CD14-positive monocyte (primary cell): Measurements from ENCODE around the gene HVCN1. TPM values are rescaled to one million over a fixed set of nuclear protein-coding genes. Genes with fewer than 3 reads are reported as not detected.

Experiments used
- DNase-seq, 3 donors: peaks; one replicate each; pipeline ENCODE4 v3.0.0-alpha.2; 2011 to 2022
- H2AFZ ChIP-seq: 2 replicates; pipeline ENCODE4 v1.6.0; 2012; ENCODE audit warnings: mild to moderate bottlenecking, low read depth, low read length, inconsistent platforms; ENCODE audit not compliant: insufficient read depth, poor library complexity, severe bottlenecking
- H3K27ac ChIP-seq, 2 donors: 1 replicate in 1 of 2; 2 replicates in 1 of 2; pipeline ENCODE4 v1.5.1; 2012 to 2013; ENCODE audit warnings: low read length in 2 of 2, control low read depth in 1 of 2, inconsistent platforms in 1 of 2, low read depth in 1 of 2, mild to moderate bottlenecking in 1 of 2
- H3K27me3 ChIP-seq, 2 donors: one replicate each; pipeline versions ENCODE4 v1.6.0 to v1.6.1; 2011 to 2013; ENCODE audit warnings: low read length in 2 of 2; ENCODE audit not compliant: control insufficient read depth in 2 of 2, insufficient read depth in 2 of 2
- H3K36me3 ChIP-seq, 2 donors: replicated peaks in 1 of 2; 1 replicate in 1 of 2; 2 replicates in 1 of 2; pipeline versions ENCODE4 v1.5.1 to v1.6.1; 2012 to 2013; ENCODE audit warnings: low read length in 2 of 2, control low read depth in 1 of 2, inconsistent platforms in 1 of 2, mild to moderate bottlenecking in 1 of 2; ENCODE audit not compliant: insufficient read depth in 2 of 2, control insufficient read depth in 1 of 2
- H3K4me1 ChIP-seq, 2 donors: 1 replicate in 1 of 2; 2 replicates in 1 of 2; pipeline versions ENCODE4 v1.5.1 to v1.6.1; 2012 to 2013; ENCODE audit warnings: low read length in 2 of 2, control low read depth in 1 of 2, inconsistent platforms in 1 of 2, mild to moderate bottlenecking in 1 of 2, moderate library complexity in 1 of 2; ENCODE audit not compliant: insufficient read depth in 2 of 2, control insufficient read depth in 1 of 2
- H3K4me2 ChIP-seq: replicated peaks from 2 replicates; pipeline ENCODE3; 2012; ENCODE audit warnings: low read length, moderate library complexity, mild to moderate bottlenecking; ENCODE audit not compliant: poor library complexity, severe bottlenecking; ENCODE audit errors: extremely low read depth
- H3K4me3 ChIP-seq, 3 experiments: fragments of 200-600 bp in 1 of 3; sonication (generic) in 1 of 3; replicated peaks in 1 of 3; 1 replicate in 2 of 3; 2 replicates in 1 of 3; pipeline ENCODE4 v1.5.1; 2011 to 2013; ENCODE audit warnings: low read length in 3 of 3, mild to moderate bottlenecking in 3 of 3, control low read depth in 2 of 3, low read depth in 2 of 3, inconsistent platforms in 1 of 3, moderate library complexity in 1 of 3
- H3K79me2 ChIP-seq: 2 replicates; pipeline ENCODE4 v1.6.0; 2012; ENCODE audit warnings: mild to moderate bottlenecking, control low read depth, inconsistent platforms, low read length, moderate library complexity; ENCODE audit not compliant: insufficient read depth
- H3K9ac ChIP-seq: 2 replicates; pipeline ENCODE4 v1.6.0; 2017; ENCODE audit warnings: low read length, mild to moderate bottlenecking; ENCODE audit not compliant: insufficient read depth, poor library complexity, severe bottlenecking
- H3K9me3 ChIP-seq, 2 donors: replicated peaks in 1 of 2; 1 replicate in 1 of 2; 2 replicates in 1 of 2; pipeline versions ENCODE4 v1.5.1 to v1.6.1; 2012 to 2013; ENCODE audit warnings: low read length in 2 of 2, control low read depth in 1 of 2; ENCODE audit not compliant: control insufficient read depth in 1 of 2, insufficient read depth in 1 of 2
- H4K20me1 ChIP-seq: 2 replicates; pipeline ENCODE4 v1.6.0; 2012; ENCODE audit warnings: mild to moderate bottlenecking, low read length, control low read depth, moderate library complexity; ENCODE audit not compliant: insufficient read depth
- H3K27ac Mint-ChIP-seq, 7 donors: one replicate each; pipeline ENCODE4 v1.8.0; 2020; ENCODE audit warnings: mild to moderate bottlenecking in 7 of 7, mixed read lengths in 7 of 7, moderate library complexity in 6 of 7, inconsistent platforms in 2 of 7
- H3K27me3 Mint-ChIP-seq, 3 donors: one replicate each; pipeline ENCODE4 v1.8.0; 2021 to 2022; ENCODE audit warnings: low read depth in 3 of 3, mild to moderate bottlenecking in 3 of 3, mixed read lengths in 3 of 3, moderate library complexity in 3 of 3, inconsistent platforms in 1 of 3
- H3K36me3 Mint-ChIP-seq, 2 donors: one replicate each; pipeline ENCODE4 v1.8.0; 2020; ENCODE audit warnings: mixed read lengths in 2 of 2, inconsistent platforms in 1 of 2, mild to moderate bottlenecking in 1 of 2
- H3K4me1 Mint-ChIP-seq: one replicate; pipeline ENCODE4 v1.8.0; 2020; ENCODE audit warnings: mild to moderate bottlenecking, mixed read lengths
- H3K4me3 Mint-ChIP-seq, 2 donors: one replicate each; pipeline ENCODE4 v1.8.0; 2020; ENCODE audit warnings: mild to moderate bottlenecking in 2 of 2, mixed read lengths in 2 of 2, moderate library complexity in 1 of 2
- H3K9me3 Mint-ChIP-seq, 7 donors: one replicate each; pipeline ENCODE4 v1.8.0; 2020 to 2022; ENCODE audit warnings: mixed read lengths in 7 of 7, mild to moderate bottlenecking in 6 of 7, moderate library complexity in 6 of 7, inconsistent platforms in 2 of 7
- WGBS: methylation state at CpG from one replicate; pipeline ENCODE4 v1.1.5; 2013; ENCODE audit warnings: missing lambda C conversion rate; ENCODE audit not compliant: insufficient coverage; 5-methylcytosine and 5-hydroxymethylcytosine counted together
- intact Hi-C, 2 donors: fragments of 100-400 bp; cut with micrococcal nuclease; formaldehyde crosslinking; loops; one replicate each; pipeline versions ENCODE4 v1.15.0 to v1.15.1; 2023
- polyA plus RNA-seq, 3 donors: library from polyadenylated mRNA; depleted of rRNA in 1 of 3; unstranded in 2 of 3; stranded (reverse) in 1 of 3; fragments of 300-500 nt in 2 of 3; fragments of >200 nt in 1 of 3; fragmentation: Illumina TruSeq in 2 of 3; gene quantifications; 1 replicate in 2 of 3; 2 replicates in 1 of 3; pipeline ENCODE4 v1.2.3, GENCODE V29; 2012 to 2021
- TF ChIP-seq, protein P1 (sequence below): fragments of 200-600 bp; IDR thresholded peaks from one replicate; pipeline ENCODE4 v1.8.0; 2022; ENCODE audit warnings: antibody characterized with exemption, mild to moderate bottlenecking

HVCN1 gene
- polyA plus RNA-seq, 3 donors: 119 to 167 (median 121) TPM

DNA sequence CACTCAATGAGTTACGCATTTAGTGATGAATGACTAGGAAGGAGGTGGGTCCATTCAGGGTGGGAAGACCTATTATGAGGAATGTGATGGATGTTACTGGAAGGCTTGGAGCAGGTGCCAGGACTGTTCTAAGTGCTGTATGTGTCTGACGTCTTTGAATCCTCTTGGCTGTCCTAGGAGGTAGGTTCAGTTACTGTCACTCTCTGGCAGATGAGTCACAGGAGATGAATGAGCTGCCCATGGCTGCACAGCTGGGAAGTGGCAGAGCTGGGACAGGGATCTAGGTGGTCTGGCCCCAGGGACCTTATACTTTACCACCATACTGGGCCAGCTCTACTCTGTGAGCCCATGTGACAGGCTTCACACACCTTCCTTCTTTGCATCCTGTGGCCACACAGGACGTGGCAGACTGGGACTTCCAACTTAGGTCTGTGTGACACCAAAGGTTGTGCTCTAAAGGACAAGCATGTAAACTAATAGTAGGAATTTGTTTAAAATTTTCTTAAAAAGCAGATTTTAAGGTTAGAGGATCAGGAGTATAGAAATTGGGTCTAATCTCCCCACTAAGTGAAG, 51.0 kb downstream of the HVCN1 start:
- Mint-ChIP-seq H3K36me3 (no peaks in the 10 kb centered on the region), H3K27me3 (peaks cover 0 to 7% (median 4%) of the 10 kb centered on the region in 3 donors), H3K4me1 (peaks cover 45% of the 10 kb centered on the region), H3K9me3 (peaks cover 0 to 4% (median 0%) of the 10 kb centered on the region in 7 donors), H3K27ac (peak overlapping the region in 1 of 7 donors; percentile 46), H3K4me3 (no peak overlapping the region)
- H3K27ac ChIP-seq: no peak overlapping the region
- H3K36me3 ChIP-seq: no peaks in the 10 kb centered on the region
- H3K79me2 ChIP-seq: no peaks in the 10 kb centered on the region
- no peak overlapping the region for H3K9ac ChIP-seq
- peaks cover 27 to 37% of the 10 kb centered on the region in 2 donors for H3K4me1 ChIP-seq
- 93% methylated on average over 3 of the region's 3 CpGs for WGBS
- H3K4me3 ChIP-seq: no peak overlapping the region
- H3K9me3 ChIP-seq: no peaks in the 10 kb centered on the region
- TF ChIP-seq, protein P1, sequence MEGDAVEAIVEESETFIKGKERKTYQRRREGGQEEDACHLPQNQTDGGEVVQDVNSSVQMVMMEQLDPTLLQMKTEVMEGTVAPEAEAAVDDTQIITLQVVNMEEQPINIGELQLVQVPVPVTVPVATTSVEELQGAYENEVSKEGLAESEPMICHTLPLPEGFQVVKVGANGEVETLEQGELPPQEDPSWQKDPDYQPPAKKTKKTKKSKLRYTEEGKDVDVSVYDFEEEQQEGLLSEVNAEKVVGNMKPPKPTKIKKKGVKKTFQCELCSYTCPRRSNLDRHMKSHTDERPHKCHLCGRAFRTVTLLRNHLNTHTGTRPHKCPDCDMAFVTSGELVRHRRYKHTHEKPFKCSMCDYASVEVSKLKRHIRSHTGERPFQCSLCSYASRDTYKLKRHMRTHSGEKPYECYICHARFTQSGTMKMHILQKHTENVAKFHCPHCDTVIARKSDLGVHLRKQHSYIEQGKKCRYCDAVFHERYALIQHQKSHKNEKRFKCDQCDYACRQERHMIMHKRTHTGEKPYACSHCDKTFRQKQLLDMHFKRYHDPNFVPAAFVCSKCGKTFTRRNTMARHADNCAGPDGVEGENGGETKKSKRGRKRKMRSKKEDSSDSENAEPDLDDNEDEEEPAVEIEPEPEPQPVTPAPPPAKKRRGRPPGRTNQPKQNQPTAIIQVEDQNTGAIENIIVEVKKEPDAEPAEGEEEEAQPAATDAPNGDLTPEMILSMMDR: no peak
- no peak overlapping the region for H3K4me2 ChIP-seq
- intact Hi-C loops: no loop called here
- no peaks in the 10 kb centered on the region for H3K27me3 ChIP-seq
- H4K20me1 ChIP-seq: no peaks in the 10 kb centered on the region
- H2AFZ ChIP-seq: no peak overlapping the region
- peak in 1 of 3 donors; percentile 46 for DNase-seq

DNA sequence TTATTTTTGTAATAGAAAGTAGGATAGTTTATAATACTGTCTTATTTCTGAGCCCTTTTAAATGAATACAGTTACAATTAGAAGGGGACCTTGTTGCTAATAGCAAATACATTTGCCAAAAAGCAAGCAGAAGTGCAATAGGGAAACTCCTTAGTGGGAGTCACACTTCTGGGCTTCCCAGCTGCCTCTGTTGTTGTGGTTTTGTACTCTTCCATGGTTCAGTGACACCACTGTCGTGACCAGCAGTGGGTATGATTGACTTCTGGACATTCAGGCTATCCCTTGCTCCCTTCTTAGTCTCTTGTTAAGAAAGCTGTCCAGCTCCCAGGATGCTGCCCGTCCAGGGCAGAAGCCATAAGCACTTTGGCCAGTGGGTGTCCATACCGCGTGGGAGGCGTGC, 52.4 kb downstream of the HVCN1 start:
- no peak overlapping the region for H3K4me3 ChIP-seq
- H3K27ac Mint-ChIP-seq: no peak overlapping the region
- H3K79me2 ChIP-seq: no peaks in the 10 kb centered on the region
- no peaks in the 10 kb centered on the region for H3K36me3 ChIP-seq
- H3K36me3 Mint-ChIP-seq: no peaks in the 10 kb centered on the region
- 86% methylated on average over 1 of the region's 5 CpGs for WGBS
- H3K4me1 Mint-ChIP-seq: peaks cover 45% of the 10 kb centered on the region
- no peak overlapping the region for H2AFZ ChIP-seq
- no peak overlapping the region for H3K4me2 ChIP-seq
- no peaks in the 10 kb centered on the region for H4K20me1 ChIP-seq
- no peak overlapping the region for H3K27ac ChIP-seq
- H3K9me3 Mint-ChIP-seq: peaks cover 0 to 4% (median 0%) of the 10 kb centered on the region in 7 donors
- peaks cover 27 to 37% of the 10 kb centered on the region in 2 donors for H3K4me1 ChIP-seq
- no peaks in the 10 kb centered on the region for H3K27me3 ChIP-seq
- peaks cover 0 to 5% (median 4%) of the 10 kb centered on the region in 3 donors for H3K27me3 Mint-ChIP-seq
- peak in 1 of 3 donors; percentile 79 for DNase-seq
- TF ChIP-seq, protein P1: no peak
- H3K4me3 Mint-ChIP-seq: no peak overlapping the region
- no peak overlapping the region for H3K9ac ChIP-seq
- H3K9me3 ChIP-seq: no peaks in the 10 kb centered on the region
- intact Hi-C loops: no loop called here
